ENCODE data around the gene SLC22A14.

- TF ChIP-seq EP300 (IDR thresholded peaks at IDR 0.05) (no peak), POLR2A (IDR thresholded peaks at IDR 0.05) (no peak)
These were observed 50.1 kb downstream of the SLC22A14 start for GRCh38 chr3:38332201-38332600.
